B cell (primary cell): ENCODE data around the gene GATAD2A. TPM values are rescaled to one million over a fixed set of nuclear protein-coding genes. Genes with fewer than 3 reads are reported as not detected.

Source experiments
- polyA plus RNA-seq: library from polyadenylated mRNA; depleted of rRNA; stranded (reverse); fragments of >200 nt; gene quantifications from 2 replicates; pipeline ENCODE4 v1.2.3, GENCODE V29; 2012
- small RNA-seq: library from RNA; depleted of rRNA; stranded (forward); fragments of <200 nt; gene quantifications from one replicate; pipeline ENCODE3, GENCODE V24; 2012; ENCODE audit warnings: low replicate concordance, low read depth; ENCODE audit not compliant: insufficient read length
- total RNA-seq, 2 donors: library from RNA; stranded (reverse); fragments of 120-200 nt in 1 of 2; gene quantifications; 1 replicate in 1 of 2; 2 replicates in 1 of 2; pipeline versions ENCODE4 v1.2.3 to v1.2.4, GENCODE V29; 2013 to 2022

Gene GATAD2A
- total and polyA plus RNA-seq, 2 donors (not counting 1 experiment from before 2014, with no cell fraction given) = 28.8 to 76.3 TPM

Small RNA genes within 50 kb of the gene (small RNA-seq; reads per million reads assigned to genes)
- gene MIR640 = not detected

Other genes starting within 250 kb of the GATAD2A start
- 4.1 and 5.5 TPM in 2 replicates for gene MEF2B, start 235.4 kb upstream of the GATAD2A start, total RNA-seq
- 4.6 and 5.4 TPM in 2 replicates for gene MEF2B, start 235.4 kb upstream of the GATAD2A start, polyA plus RNA-seq
- gene BORCS8, start 213.5 kb upstream of the GATAD2A start, total RNA-seq = 62.3 and 63.1 TPM in 2 replicates
- 29.5 and 37.6 TPM in 2 replicates for gene BORCS8, start 213.5 kb upstream of the GATAD2A start, polyA plus RNA-seq
- 77.9 and 80.7 TPM in 2 replicates for gene RFXANK, start 213.4 kb upstream of the GATAD2A start, total RNA-seq
- gene RFXANK, start 213.4 kb upstream of the GATAD2A start, polyA plus RNA-seq = 100 and 101 TPM in 2 replicates
- 27.1 and 29.3 TPM in 2 replicates for gene NR2C2AP, start 202.3 kb upstream of the GATAD2A start, total RNA-seq
- gene NR2C2AP, start 202.3 kb upstream of the GATAD2A start, polyA plus RNA-seq = 19.0 and 27.4 TPM in 2 replicates
- gene NCAN, start 193.7 kb upstream of the GATAD2A start, total RNA-seq = not detected in 2 replicates
- 0.01 and 0.03 TPM in 2 replicates for gene NCAN, start 193.7 kb upstream of the GATAD2A start, polyA plus RNA-seq
- not detected in 2 replicates for gene TM6SF2, start 132.4 kb upstream of the GATAD2A start, total RNA-seq
- not detected in 2 replicates for gene TM6SF2, start 132.4 kb upstream of the GATAD2A start, polyA plus RNA-seq
- gene SUGP1, start 85.2 kb upstream of the GATAD2A start, total RNA-seq = 86.9 and 91.4 TPM in 2 replicates
- gene SUGP1, start 85.2 kb upstream of the GATAD2A start, polyA plus RNA-seq = 55.5 and 61.3 TPM in 2 replicates
- 199 and 203 TPM in 2 replicates for gene MAU2, start 84.8 kb upstream of the GATAD2A start, total RNA-seq
- gene MAU2, start 84.8 kb upstream of the GATAD2A start, polyA plus RNA-seq = 87.7 and 95.0 TPM in 2 replicates
- gene TSSK6, start 109.9 kb downstream of the GATAD2A start, total RNA-seq = 6.3 and 8.9 TPM in 2 replicates
- gene TSSK6, start 109.9 kb downstream of the GATAD2A start, polyA plus RNA-seq = 7.7 and 9.6 TPM in 2 replicates
- gene NDUFA13, start 110.5 kb downstream of the GATAD2A start, total RNA-seq = 170 and 188 TPM in 2 replicates
- gene NDUFA13, start 110.5 kb downstream of the GATAD2A start, polyA plus RNA-seq = 58.5 and 195 TPM in 2 replicates
- 6.9 and 8.8 TPM in 2 replicates for gene YJEFN3, start 123.2 kb downstream of the GATAD2A start, total RNA-seq
- gene YJEFN3, start 123.2 kb downstream of the GATAD2A start, polyA plus RNA-seq = 4.8 and 7.1 TPM in 2 replicates
- gene CILP2, start 132.6 kb downstream of the GATAD2A start, total RNA-seq = 0.10 and 0.12 TPM in 2 replicates
- 0.04 and 0.07 TPM in 2 replicates for gene CILP2, start 132.6 kb downstream of the GATAD2A start, polyA plus RNA-seq
- 11.7 and 11.8 TPM in 2 replicates for gene PBX4, start 213.0 kb downstream of the GATAD2A start, total RNA-seq
- gene PBX4, start 213.0 kb downstream of the GATAD2A start, polyA plus RNA-seq = 6.0 and 11.7 TPM in 2 replicates
- 27.1 and 30.3 TPM in 2 replicates for gene LPAR2, start 222.5 kb downstream of the GATAD2A start, total RNA-seq
- gene LPAR2, start 222.5 kb downstream of the GATAD2A start, polyA plus RNA-seq = 37.2 and 46.8 TPM in 2 replicates
- gene GMIP, start 238.0 kb downstream of the GATAD2A start, total RNA-seq = 112 and 114 TPM in 2 replicates
- 57.0 and 64.7 TPM in 2 replicates for gene GMIP, start 238.0 kb downstream of the GATAD2A start, polyA plus RNA-seq